HPDE6-E6E7 (cell line): ENCODE results near the gene GATAD2B.
A peak's percentile ranks its signal among the peaks of the same experiment; 100 is the strongest.
"Not testable (repeated sequence)": the region's sequence is repeated elsewhere in the genome, so short reads cannot be mapped to it uniquely, and the experiment has no call there.

Experiments used
- DNase-seq: peaks from one replicate; pipeline ENCODE4 v3.0.0; 2011; ENCODE audit warnings: missing footprints; ENCODE audit errors: extremely low spot score

The GATAD2B gene

DNA sequence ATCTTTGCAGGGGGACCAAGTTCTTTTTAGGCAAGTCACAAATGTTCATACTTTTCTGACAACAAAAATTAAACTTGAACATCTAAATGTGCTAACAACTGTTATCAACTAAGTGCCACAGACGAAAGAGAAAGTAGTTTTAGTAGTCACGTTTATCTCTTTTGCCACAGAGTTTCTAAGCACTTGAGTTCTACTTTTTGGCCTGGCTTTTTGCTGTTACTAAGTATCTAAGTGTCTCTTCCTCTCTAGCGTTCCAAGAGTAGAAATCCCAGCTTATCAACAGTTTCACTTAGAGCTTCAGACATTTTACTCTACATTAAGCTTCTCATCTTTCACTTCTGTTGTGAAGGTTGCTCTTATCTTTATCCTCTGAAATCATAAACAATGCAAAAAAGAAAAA, 34.2 kb downstream of the GATAD2B start:
- no peak for DNase-seq

DNA sequence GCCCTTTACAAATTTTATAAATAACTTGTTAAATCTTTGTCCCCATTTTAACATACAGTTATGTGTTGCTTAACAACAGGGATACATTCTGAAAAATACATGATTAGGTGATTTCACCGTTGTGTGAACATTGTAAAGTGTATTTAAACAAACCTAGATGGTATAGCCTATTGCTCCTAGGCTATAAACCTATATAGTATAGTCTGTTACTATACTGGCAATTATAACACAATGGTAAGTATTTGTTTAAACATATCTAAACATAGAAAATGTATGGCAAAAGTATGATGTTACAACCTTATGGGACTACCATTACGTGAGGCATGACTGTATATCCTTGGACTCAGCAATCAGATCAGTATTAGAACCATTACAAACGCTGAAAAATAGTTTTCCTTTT, 36.6 kb downstream of the GATAD2B start:
- DNase-seq = no peak

DNA sequence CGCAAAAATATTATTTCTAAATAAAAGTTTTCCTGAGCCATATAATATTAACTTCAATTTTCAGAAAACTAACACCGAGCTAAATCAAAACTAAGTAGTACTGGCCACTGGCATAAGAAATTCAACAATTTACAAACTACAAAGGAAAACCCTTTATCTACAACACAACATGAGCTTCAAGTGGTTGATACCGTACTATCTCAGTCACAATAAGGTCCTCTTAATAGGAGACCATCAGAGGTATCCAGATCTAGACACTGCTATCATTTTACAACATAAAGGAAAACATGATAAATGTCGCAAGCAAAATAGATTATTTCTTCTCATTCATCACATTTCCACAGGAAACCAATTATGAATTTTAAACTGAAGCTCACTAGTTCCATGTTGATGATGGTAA, 39.5 kb downstream of the GATAD2B start:
- DNase-seq = no peak

DNA sequence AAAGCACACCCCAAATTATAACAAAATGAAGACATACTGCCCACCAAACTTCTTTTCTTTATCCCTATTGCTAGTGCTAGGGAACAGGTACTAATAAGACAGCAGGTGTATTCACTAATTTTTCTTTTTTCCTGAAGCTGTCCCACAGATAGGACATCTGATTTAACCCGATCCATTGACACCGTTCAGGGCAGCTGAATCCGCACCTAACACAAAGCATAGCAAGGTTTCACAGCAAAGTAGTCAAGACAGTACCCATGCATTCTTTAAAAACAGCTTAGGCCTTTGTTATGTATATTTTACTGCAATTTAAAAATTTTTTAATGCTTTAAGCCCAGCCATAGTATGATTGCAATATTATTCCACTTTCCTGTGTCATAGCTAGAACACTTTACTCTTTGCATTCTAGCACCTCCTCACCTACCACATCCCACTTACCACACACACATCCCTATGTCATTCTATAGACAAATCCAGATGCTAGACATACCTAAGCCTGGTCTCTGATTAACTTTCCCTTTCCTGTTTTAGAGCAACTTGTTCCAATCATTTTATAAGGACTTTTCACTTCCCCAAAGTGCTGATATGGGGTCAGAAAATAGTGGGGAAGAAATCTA, 40.4 kb downstream of the GATAD2B start:
- no peak for DNase-seq

DNA sequence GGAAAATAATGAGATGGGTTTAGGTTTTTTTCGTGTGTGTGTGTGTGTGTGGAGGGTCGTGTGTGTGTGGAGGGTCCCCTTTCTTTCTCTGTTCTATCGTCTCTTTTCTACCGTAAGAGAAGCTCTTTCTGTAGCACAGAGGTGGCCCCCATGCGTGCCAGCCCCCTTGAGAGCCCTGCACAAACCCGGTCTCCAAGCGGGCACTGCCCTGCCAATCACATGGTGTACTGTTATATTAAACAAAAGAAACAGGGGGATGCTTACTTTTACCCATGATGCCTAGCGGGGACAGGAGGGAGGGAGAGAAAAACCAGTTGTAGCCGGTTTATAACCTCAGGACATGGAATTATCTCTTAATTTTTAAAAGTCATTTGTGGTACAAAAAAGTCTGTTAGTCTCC, 41.0 kb downstream of the GATAD2B start:
- DNase-seq = peak; percentile 15

DNA sequence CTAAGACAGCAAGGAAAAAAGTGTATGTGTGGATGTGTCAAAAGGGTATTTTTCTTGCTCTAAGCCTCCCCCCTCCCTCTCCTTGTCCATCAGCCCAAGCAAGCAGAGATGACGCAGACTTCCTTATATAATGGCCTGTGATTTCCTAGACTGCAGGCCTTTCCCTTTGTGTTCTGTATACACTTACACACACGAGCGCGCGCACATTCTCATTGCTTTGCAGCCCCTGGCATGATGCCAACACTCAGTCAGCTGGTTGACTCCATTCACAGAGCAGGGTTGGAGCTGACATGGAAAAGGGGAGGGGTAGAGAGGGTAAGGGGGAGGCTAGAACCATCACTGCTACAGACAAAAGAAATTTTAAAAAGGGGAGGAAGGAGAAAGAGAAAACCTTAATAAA, 41.8 kb downstream of the GATAD2B start:
- peak; percentile 73 for DNase-seq

DNA sequence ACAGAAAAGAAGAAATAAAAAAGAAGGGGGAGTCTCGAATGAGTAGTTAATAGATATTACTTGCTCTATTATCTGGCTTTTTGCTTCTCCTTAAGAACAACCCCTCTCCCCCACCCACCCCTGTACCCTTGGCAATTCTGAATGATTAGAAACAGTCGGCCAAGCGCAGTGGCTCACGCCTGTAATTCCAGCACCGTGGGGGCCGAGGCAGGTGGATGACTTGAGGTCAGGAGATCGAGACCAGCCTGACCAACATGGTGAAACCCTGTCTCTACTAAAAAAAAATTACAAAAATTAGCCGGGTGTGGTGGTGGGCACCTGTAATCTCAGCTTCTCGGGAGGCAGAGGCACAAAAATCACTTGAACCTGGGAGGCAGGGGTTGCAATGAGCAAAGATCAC, 42.7 kb downstream of the GATAD2B start:
- no peak for DNase-seq

DNA sequence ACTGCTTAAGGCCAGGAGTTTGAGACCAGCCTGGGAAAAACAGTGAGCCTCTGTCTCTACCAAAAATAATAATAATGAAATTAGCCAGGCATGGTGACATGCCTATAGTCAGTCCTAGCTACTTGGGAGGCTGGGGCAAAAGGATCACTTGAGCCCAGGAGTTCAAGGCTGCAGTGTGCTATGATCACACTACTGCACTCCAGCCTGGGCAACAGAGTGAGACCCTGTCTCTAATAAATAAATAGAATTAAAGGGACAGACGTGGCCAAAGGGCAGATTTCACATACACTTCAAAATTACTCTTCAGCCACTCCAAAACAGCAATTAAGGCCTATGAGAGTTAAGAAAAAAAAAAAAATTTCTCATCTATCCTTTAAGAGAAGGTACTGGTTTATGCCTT, 45.7 kb downstream of the GATAD2B start:
- no peak for DNase-seq

DNA sequence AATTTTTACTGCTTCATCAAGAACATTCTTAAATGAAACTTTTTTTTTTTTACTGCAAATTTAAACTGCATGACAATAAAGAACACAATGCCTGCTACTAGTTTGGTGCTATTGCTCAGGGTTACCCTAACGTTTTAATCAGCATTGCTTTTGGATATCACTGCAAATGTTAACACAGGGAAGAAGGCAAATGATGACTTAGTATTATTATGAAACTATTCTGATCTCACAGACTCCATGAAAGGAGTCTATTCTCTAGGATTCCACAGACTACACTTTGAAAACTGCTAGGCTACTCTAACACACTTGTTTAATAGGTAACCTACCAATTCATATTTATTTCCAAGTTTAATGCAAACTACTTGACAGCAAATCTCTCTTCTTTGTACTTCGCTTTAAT, 49.8 kb downstream of the GATAD2B start:
- no peak for DNase-seq

DNA sequence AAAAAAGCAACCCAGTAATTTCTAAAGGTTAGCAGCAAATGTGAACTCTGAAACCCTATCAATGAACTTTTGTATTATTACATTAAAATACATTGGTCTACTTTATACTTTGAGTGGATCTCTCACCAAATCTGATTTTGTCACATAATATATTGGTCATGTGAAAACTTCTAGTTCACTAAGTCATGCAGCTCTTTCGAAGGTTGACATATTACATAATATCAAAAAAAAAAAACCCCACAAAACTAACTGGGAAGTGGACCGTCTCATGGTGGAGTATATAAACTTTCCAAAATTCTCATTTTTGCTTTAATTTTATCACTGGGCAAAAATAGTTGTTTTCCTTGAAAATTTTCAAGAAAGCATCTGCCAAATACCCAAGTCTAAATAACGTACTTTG, 50.4 kb downstream of the GATAD2B start:
- no peak for DNase-seq

DNA sequence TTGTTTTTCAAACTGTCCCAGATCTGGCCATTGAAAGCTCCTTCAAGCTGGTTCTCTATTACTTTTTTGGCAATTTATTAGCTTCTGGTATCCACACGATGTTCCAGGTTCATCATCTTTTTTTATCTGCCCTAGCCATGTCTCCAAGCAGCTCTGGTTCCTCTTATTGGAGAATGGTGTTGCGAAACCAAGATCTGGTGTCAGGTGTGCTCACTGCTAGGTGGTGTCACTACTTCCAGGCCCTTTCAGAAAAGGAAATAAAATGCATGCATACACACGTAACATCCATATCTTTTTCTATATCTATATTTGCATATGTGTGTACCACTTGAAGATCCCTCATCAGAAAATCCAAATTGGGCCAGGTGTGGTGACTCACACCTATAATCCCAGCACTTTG, 53.3 kb downstream of the GATAD2B start:
- no peak for DNase-seq

DNA sequence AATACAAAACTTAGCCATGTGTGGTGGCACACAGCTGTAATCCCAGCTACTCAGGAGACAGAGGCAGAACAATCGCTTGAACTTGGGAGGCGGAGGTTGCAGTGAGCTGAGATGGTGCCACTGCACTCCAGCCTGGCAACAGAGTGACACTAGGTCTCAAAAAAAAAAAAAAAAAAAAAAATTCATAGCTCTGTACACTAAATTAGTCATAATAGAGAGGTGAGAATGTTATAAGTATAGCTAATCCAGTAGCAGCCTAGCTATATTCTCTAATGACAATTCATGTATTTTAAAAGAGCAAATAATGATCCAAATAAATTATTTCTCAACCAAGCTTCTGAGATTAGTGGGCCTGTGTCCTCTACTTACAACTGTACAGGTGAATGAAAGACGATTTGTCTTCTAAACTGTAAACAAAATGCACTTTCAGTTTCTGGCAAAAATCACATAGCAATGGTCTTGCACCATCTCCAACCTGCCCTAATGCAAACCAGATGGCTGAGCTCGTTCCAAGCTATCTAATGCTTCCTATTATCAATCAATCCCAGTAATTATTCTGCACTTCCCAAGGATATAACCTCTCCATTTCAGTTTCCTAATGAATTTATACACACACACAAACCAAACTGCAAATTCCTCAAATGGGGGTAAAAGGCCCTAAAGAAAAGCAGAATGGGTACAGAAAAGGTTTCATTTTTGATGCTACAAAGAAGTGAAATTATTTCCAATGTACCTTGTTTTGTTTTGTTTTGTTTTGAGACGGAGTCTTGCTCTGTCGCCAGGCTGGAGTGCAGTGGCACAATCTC, 56.5 kb downstream of the GATAD2B start:
- DNase-seq = no peak

DNA sequence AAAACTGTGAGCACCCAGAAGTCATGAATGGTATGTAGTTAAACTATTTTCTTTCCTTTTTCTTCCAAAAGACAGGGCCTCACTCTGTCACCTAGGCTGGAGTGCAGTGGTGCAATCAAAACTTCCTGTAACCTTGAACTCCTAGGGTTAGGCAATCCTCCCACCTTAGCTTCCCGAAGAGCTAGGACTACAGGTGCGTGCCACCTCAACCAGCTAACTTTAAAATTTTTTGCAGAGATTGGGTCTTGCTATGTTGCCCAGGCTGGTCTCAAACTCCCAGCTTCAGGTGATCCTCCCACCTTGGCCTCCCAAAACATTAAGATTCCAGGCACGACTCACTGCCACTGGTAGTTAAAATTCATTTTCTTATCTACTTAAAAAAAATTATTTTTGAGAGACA, 62.5 kb downstream of the GATAD2B start:
- no peak for DNase-seq

DNA sequence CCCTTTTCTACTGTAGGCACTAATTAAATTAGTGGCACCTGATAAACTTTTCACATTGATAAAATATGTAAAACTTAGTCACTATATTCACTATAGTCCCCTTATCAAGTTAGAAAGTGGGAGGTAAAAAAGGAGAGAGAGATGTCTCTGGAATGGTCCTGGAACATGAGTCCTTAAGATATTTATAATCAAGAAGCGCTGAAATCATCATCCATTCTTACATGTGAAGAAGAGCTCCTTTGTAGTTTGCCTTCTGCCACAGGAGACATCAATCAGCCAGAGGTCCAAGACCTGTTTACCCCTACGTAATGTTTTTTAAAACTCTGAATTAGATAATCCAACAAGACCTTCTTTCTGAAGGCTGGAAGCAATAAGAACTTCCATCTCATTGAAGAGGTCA, 65.3 kb downstream of the GATAD2B start:
- no peak for DNase-seq

DNA sequence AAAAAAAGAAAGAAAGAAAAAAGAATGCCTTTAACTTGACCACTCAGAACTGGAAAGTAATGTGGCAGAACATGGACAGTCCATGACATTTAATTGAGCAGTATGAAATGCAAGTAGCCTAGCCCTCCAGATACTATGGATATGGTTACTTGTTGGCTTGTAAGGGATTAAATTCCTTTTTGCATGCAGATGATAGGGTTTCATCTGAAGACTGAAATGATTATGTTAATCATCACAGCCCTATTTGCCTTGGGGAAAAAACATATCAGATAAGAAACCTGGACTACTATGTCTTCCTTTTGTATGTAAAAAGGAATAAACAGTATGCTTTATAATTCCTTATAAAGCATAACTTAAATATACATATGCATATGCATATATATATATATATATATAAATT, 66.0 kb downstream of the GATAD2B start:
- DNase-seq = no peak

DNA sequence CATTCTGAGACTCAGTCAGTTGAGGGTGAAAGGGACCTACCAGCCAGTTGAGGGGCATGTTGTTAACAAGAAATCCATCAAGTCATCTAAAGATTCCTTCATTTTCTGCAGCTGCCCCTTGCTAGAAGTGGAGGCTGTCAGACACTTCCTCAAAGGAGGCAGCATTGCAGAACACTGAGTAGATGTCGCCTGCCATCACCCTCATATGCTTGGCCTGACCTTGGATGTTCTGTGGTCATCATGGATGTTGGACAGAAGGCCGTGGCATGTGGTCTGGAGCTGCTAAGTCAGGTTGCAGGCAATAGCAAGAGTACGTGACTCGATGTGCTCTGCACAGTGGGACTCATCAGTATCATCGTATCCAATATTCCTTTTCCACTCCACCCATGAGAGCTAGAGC, 70.6 kb downstream of the GATAD2B start:
- DNase-seq = no peak

DNA sequence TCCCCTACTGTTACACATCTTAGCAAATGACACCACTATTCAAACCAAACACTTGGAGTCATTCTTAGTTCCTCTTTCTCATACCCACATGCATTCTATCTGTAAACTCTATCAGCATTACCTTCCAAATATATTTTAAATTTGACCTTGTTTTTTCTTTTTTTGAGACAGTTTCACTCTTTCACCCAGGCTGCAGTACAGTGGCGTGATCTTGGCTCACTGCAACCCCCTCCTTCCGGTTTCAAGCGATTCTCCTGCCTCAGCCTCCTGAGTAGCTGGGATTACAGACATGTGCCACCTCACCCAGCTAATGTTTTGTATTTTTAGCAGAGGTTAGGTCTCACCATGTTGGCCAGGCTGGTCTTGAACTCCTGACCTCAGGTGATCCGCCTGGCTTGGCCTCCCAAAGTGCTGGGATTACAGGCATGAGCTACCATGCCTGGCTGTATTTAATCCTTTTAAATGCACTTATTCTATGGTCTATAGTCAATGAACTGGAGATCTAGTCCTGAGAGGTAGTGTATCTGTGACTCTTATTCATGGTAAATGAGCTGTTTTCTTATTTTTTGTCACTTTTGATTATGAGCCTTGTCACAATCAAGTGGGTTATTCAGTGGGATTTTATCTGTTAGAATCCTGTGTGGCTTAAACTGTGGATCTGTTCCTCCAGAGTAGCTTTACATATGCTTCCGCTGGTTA, 73.1 kb downstream of the GATAD2B start:
- DNase-seq = no peak

DNA sequence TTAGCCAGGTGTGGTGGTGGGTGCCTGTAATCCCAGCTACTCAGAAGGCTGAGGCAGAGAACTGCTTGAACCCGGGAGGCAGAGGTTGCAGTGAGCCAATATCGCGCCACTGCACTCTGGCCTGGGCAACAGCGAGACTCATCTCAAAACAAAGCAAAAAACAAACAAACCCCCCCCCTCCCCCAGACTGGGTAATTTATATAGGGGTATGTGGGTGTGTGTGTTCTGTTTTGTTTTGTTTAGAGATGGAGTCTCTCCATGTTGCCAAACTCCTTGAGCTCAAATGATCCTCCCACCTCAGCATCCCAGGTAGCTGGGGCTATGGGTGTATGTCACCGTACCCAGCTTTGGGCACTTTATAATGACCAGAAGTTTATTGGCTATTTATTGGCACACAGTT, 74.0 kb downstream of the GATAD2B start:
- no peak for DNase-seq

DNA sequence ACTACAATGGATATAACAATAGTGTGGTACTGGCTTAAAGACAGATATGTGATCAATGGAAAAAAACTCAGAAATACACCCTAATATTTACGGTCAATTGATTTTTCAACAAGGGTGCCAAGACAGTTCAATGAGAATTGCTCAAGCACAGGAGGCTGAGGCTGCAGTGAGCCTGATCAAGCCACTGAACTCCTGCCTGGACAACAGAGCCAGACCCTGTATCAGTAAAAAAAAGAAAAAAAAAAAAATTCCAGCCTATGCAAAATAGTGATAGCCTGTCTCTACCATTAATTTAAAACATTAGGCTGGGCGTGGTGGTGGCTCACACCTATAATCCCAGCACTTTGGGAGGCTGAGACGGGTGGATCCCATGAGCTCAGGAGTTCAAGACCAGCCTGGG, 77.6 kb downstream of the GATAD2B start:
- no peak for DNase-seq

DNA sequence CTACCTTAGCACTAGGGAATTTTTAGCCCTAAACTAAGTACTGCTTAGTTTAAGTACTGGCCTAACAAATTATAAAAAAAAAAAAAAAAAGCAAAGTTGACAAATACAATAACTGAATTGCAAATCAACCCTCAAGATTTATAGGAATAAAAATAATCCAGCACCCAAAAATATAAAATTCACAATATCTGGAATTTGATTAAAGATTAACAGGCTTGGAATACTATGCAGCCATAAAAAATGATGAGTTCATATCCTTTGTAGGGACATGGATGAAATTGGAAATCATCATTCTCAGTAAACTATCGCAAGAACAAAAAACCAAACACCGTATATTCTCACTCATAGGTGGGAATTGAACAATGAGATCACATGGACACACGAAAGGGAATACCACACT, 78.4 kb downstream of the GATAD2B start:
- DNase-seq = not testable (repeated sequence)

DNA sequence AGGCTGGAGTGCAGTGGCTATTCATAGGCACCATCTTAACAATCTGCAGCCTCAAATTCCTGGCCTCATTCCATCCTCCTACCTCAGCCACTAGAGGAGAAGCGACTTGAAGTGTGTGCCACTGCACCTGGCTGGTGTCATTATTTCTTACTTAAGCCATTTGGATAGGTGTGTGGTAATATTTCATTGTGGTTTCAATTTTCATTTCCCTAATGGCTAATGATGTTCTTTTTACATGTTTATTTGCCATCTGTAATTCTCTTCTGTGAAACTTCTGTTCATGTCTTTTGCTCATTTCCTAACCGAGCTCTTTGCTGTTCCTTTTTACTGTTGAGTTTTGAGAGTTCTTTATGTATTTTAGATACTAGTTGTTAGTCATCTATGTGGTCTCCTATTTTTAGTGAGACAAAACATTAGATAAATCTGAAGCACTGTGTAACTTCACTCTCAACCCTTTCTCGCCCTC, 80.7 kb downstream of the GATAD2B start:
- DNase-seq = no peak

DNA sequence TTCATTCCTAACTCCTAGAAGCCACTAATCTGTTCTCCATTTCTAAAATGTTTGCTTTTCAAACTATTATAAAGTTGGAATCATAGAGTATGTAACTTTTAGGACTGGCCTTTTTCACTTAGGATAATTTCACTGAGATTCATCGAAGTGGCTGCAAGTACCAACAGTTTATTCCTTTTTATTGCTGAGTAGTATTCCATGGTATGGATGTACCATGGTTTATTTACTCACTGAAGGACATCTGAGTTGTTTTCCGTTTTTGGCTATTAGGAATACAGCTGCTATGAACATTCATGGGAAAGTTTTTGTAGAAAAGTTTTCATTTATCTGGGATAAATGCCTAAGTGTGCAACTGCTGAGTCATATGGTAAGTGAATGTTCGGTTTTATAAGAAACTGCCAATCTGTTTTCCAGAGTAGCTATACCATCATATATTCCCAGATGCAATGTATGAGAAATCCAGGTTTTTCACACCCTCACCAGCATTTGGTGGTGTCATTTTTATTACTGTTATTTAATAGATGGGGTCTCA, 81.2 kb downstream of the GATAD2B start:
- no peak for DNase-seq

DNA sequence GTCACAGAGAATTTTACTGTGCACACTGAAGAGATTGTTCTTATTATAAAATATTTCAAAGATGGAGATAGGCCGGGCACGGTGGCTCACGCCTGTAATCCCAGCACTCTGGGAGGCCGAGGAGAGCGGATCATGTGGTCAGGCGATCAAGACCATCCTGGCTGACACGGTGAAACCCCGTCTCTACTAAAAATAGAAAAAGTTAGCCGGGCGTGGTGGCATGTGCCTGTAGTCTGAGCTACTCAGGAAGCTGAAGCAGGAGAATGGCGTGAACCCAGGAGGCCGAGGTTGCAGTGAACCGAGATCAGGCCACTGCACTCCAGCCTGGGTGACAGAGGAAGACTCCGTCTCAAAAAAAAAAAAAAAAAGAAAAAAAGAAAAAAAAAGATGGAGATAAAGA, 82.0 kb downstream of the GATAD2B start:
- not testable (repeated sequence) for DNase-seq
